ENCODE results near the gene FAIM.

The FAIM gene

DNA sequence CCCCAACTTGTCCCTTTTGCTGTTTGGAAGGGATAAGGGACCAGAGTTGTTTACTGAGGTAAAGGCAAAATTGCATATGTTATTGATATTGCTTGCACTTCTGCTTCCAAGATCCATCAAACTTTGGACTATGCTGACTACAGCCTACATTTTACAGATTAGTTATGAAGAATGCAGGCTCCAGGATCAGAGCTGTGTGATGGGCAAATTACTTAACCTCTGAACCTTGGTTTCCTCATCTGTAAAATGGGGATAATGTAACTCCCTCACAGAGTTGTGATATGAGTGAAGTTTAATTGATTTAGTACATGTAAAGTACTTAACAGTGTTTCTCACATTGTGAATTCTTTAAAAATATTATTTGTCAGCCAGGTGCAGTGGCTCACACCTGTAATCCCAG, 15.9 kb downstream of the FAIM start:
- no peak overlapping the region for H4K91ac ChIP-seq (ENCODE audit: low read depth, low read length)
- H4K8ac ChIP-seq (ENCODE audit: low read depth, low read length), result no peak overlapping the region
- H3K27ac ChIP-seq (ENCODE audit: low read depth, low read length), result no peak overlapping the region
- no peak overlapping the region for H4K12ac ChIP-seq (ENCODE audit: low read depth, low read length)
- no peaks in the 10 kb centered on the region for H3K79me2 ChIP-seq (ENCODE audit: control insufficient read depth, insufficient read depth, low read length, poor library complexity)
- no peak overlapping the region for H3K9ac ChIP-seq (ENCODE audit: low read length)
- DNase-seq, result no peak
- no peak overlapping the region for H2BK120ac ChIP-seq (ENCODE audit: insufficient read depth, low read length, poor library complexity)
- no peaks in the 10 kb centered on the region for H3K79me1 ChIP-seq (ENCODE audit: low read length)
- no peak overlapping the region for H2BK5ac ChIP-seq (ENCODE audit: low read depth, low read length, poor library complexity)
- peaks cover 0 to under 1% of the 10 kb centered on the region in 2 experiments for H3K4me1 ChIP-seq (ENCODE audit: control insufficient read depth in 1 of 2, insufficient read depth in 2 of 2, low read length in 2 of 2)
- H3K18ac ChIP-seq (ENCODE audit: low read length), result no peak overlapping the region
- no peak overlapping the region for H3K4ac ChIP-seq (ENCODE audit: low read depth, low read length)
- H3K4me2 ChIP-seq (ENCODE audit: low read length), result no peak overlapping the region
- no peak overlapping the region for H2AFZ ChIP-seq (ENCODE audit: insufficient read depth, low read length, poor library complexity)
- H3K36me3 ChIP-seq (ENCODE audit: control insufficient read depth in 1 of 2, insufficient read depth in 2 of 2, low read length in 2 of 2), result no peaks in the 10 kb centered on the region
- H2AK5ac ChIP-seq (ENCODE audit: low read length), result no peak overlapping the region
- H3K14ac ChIP-seq (ENCODE audit: low read length), result no peak overlapping the region
- H3K9me3 ChIP-seq (ENCODE audit: insufficient read depth, low read depth, low read length), result no peaks in the 10 kb centered on the region
- H3K23ac ChIP-seq (ENCODE audit: low read length), result no peak overlapping the region
- no peak overlapping the region for H3K4me3 ChIP-seq (ENCODE audit: low read depth, low read length)
- no peak overlapping the region for H2BK12ac ChIP-seq (ENCODE audit: low read length)
- no peaks in the 10 kb centered on the region for H3K27me3 ChIP-seq (ENCODE audit: insufficient read depth, low read length)

DNA sequence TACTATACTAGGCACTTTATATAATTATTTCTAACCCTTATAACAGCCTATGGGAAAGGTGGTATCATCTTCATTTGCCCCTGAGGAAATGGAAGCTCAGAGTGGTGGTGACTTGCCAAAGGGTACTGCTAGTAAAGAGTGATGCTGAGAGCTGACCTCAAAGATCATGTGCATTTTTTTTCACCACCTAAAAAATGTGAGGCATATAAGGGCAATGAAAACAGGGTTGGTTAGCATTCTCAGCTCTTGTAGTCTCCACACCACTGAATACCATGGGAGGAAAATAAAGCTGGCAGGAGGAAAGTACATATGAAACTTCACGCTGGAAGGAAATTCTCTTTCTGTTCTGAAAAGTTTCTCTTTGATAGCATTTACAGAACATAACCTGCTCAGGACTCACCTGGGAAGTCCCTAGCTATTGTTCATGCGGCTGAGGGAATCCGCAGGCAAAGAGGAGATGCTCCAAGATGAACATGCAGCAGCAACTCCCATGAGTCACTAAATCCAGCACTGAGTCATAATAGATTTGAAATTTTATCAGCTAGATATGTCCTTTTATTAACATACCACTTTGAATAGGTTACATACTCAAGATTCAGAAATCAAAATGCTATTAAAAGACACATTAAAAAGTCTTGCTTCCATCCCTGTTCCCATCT, 17.3 kb downstream of the FAIM start:
- Histone ChIP-seq H2AFZ (ENCODE audit: insufficient read depth, low read length, poor library complexity) (no peak overlapping the region), H3K4me3 (ENCODE audit: low read depth, low read length) (no peak overlapping the region), H3K79me2 (ENCODE audit: control insufficient read depth, insufficient read depth, low read length, poor library complexity) (no peaks in the 10 kb centered on the region), H3K79me1 (ENCODE audit: low read length) (no peaks in the 10 kb centered on the region), H4K12ac (ENCODE audit: low read depth, low read length) (no peak overlapping the region), H3K36me3 (ENCODE audit: control insufficient read depth in 1 of 2, insufficient read depth in 2 of 2, low read length in 2 of 2) (no peaks in the 10 kb centered on the region), H2AK5ac (ENCODE audit: low read length) (no peak overlapping the region), H2BK120ac (ENCODE audit: insufficient read depth, low read length, poor library complexity) (no peak overlapping the region), H3K23ac (ENCODE audit: low read length) (no peak overlapping the region), H3K9me3 (ENCODE audit: insufficient read depth, low read depth, low read length) (no peaks in the 10 kb centered on the region), H2BK12ac (ENCODE audit: low read length) (no peak overlapping the region), H4K91ac (ENCODE audit: low read depth, low read length) (no peak overlapping the region), H3K18ac (ENCODE audit: low read length) (no peak overlapping the region), H3K14ac (ENCODE audit: low read length) (no peak overlapping the region), H3K27ac (ENCODE audit: low read depth, low read length) (no peak overlapping the region), H2BK5ac (ENCODE audit: low read depth, low read length, poor library complexity) (no peak overlapping the region), H3K9ac (ENCODE audit: low read length) (no peak overlapping the region), H3K4me2 (ENCODE audit: low read length) (no peak overlapping the region), H3K4ac (ENCODE audit: low read depth, low read length) (no peak overlapping the region), H4K8ac (ENCODE audit: low read depth, low read length) (no peak overlapping the region), H3K4me1 (ENCODE audit: control insufficient read depth in 1 of 2, insufficient read depth in 2 of 2, low read length in 2 of 2) (peaks cover 0 to 2% of the 10 kb centered on the region in 2 experiments), H3K27me3 (ENCODE audit: insufficient read depth, low read length) (no peaks in the 10 kb centered on the region)
- WGBS (ENCODE audit: extremely low coverage, insufficient coverage, insufficient read length), result no CpG with 5 or more reads among the region's 3 CpGs
- DNase-seq, result peak; percentile 20 to 29

DNA sequence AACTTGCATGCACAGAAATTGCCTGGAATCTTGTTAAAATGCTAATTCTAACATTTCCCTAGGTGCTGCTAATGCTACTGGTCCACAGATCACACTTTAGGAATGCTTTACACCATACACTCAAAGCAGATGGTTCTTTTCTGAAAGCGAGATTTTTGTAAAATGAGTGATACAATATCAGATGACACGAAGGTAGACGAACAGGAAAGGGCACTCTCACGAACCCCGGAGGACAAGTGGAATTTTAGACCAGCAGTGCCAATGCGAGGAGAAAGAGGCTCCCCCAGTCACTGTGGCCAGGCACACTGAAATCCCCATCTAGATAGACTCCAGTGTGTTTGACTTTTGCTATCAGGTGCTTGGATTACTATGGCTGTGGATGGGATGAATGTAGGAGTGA, 21.0 kb downstream of the FAIM start:
- H3K4ac ChIP-seq (ENCODE audit: low read depth, low read length), result no peak overlapping the region
- no peak overlapping the region for H2BK12ac ChIP-seq (ENCODE audit: low read length)
- H3K14ac ChIP-seq (ENCODE audit: low read length), result no peak overlapping the region
- WGBS (ENCODE audit: extremely low coverage, insufficient coverage, insufficient read length), result no CpG with 5 or more reads among the region's 6 CpGs
- no peak overlapping the region for H3K23ac ChIP-seq (ENCODE audit: low read length)
- no peaks in the 10 kb centered on the region for H3K9me3 ChIP-seq (ENCODE audit: insufficient read depth, low read depth, low read length)
- no peaks in the 10 kb centered on the region for H3K79me1 ChIP-seq (ENCODE audit: low read length)
- no peaks in the 10 kb centered on the region for H3K27me3 ChIP-seq (ENCODE audit: insufficient read depth, low read length)
- H3K27ac ChIP-seq (ENCODE audit: low read depth, low read length), result no peak overlapping the region
- no peaks in the 10 kb centered on the region for H3K36me3 ChIP-seq (ENCODE audit: control insufficient read depth in 1 of 2, insufficient read depth in 2 of 2, low read length in 2 of 2)
- H3K9ac ChIP-seq (ENCODE audit: low read length), result no peak overlapping the region
- peak; percentile 69 to 94 for DNase-seq
- no peaks in the 10 kb centered on the region for H3K79me2 ChIP-seq (ENCODE audit: control insufficient read depth, insufficient read depth, low read length, poor library complexity)
- H2AK5ac ChIP-seq (ENCODE audit: low read length), result no peak overlapping the region
- H3K4me1 ChIP-seq (ENCODE audit: control insufficient read depth in 1 of 2, insufficient read depth in 2 of 2, low read length in 2 of 2), result peaks cover 0 to 2% of the 10 kb centered on the region in 2 experiments
- H3K4me3 ChIP-seq (ENCODE audit: low read depth, low read length), result no peak overlapping the region
- no peak overlapping the region for H3K18ac ChIP-seq (ENCODE audit: low read length)
- no peak overlapping the region for H4K91ac ChIP-seq (ENCODE audit: low read depth, low read length)
- H2BK5ac ChIP-seq (ENCODE audit: low read depth, low read length, poor library complexity), result no peak overlapping the region
- H4K8ac ChIP-seq (ENCODE audit: low read depth, low read length), result no peak overlapping the region
- H2BK120ac ChIP-seq (ENCODE audit: insufficient read depth, low read length, poor library complexity), result no peak overlapping the region
- no peak overlapping the region for H2AFZ ChIP-seq (ENCODE audit: insufficient read depth, low read length, poor library complexity)
- H4K12ac ChIP-seq (ENCODE audit: low read depth, low read length), result no peak overlapping the region
- no peak overlapping the region for H3K4me2 ChIP-seq (ENCODE audit: low read length)

DNA sequence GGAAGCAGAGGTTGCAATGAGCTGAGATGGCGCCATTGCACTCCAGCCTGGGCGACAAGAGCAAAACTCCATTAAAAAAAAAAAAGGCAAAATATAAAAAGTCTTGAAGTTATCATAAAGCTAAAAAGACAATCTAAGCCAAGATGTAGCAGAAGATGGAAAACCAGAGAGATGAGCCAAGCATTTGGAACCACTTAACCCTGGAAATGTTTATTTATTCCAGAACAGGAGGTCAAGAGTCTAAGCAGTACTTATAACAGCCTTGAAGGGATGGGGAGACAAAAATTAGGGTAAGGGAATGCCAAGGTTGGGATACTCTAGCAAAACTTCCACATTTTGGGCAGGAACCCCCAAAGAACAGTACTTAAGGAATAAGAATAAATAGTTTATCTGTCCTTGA, 30.1 kb downstream of the FAIM start:
- H3K18ac ChIP-seq (ENCODE audit: low read length), result no peak overlapping the region
- H2BK5ac ChIP-seq (ENCODE audit: low read depth, low read length, poor library complexity), result no peak overlapping the region
- no peak for DNase-seq
- H2AK5ac ChIP-seq (ENCODE audit: low read length), result no peak overlapping the region
- H3K23ac ChIP-seq (ENCODE audit: low read length), result no peak overlapping the region
- no peak overlapping the region for H2AFZ ChIP-seq (ENCODE audit: insufficient read depth, low read length, poor library complexity)
- no peak overlapping the region for H3K27ac ChIP-seq (ENCODE audit: low read depth, low read length)
- no peak overlapping the region for H3K9ac ChIP-seq (ENCODE audit: low read length)
- no peaks in the 10 kb centered on the region for H3K36me3 ChIP-seq (ENCODE audit: control insufficient read depth in 1 of 2, insufficient read depth in 2 of 2, low read length in 2 of 2)
- H3K14ac ChIP-seq (ENCODE audit: low read length), result no peak overlapping the region
- no CpG with 5 or more reads among the region's 2 CpGs for WGBS (ENCODE audit: extremely low coverage, insufficient coverage, insufficient read length)
- no peak overlapping the region for H3K4me3 ChIP-seq (ENCODE audit: low read depth, low read length)
- no peaks in the 10 kb centered on the region for H3K79me1 ChIP-seq (ENCODE audit: low read length)
- H4K12ac ChIP-seq (ENCODE audit: low read depth, low read length), result no peak overlapping the region
- no peaks in the 10 kb centered on the region for H3K9me3 ChIP-seq (ENCODE audit: insufficient read depth, low read depth, low read length)
- no peaks in the 10 kb centered on the region for H3K4me1 ChIP-seq (ENCODE audit: control insufficient read depth in 1 of 2, insufficient read depth in 2 of 2, low read length in 2 of 2)
- H4K8ac ChIP-seq (ENCODE audit: low read depth, low read length), result no peak overlapping the region
- H3K4me2 ChIP-seq (ENCODE audit: low read length), result no peak overlapping the region
- H2BK120ac ChIP-seq (ENCODE audit: insufficient read depth, low read length, poor library complexity), result no peak overlapping the region
- H2BK12ac ChIP-seq (ENCODE audit: low read length), result no peak overlapping the region
- no peaks in the 10 kb centered on the region for H3K79me2 ChIP-seq (ENCODE audit: control insufficient read depth, insufficient read depth, low read length, poor library complexity)
- no peak overlapping the region for H3K4ac ChIP-seq (ENCODE audit: low read depth, low read length)
- H4K91ac ChIP-seq (ENCODE audit: low read depth, low read length), result no peak overlapping the region
- H3K27me3 ChIP-seq (ENCODE audit: insufficient read depth, low read length), result no peaks in the 10 kb centered on the region
